GM21526 (cell line): Measurements from ENCODE around the gene OTX2.

Experiments
- ATAC-seq: cut with Tn5 transposase; IDR thresholded peaks from one replicate; pipeline ENCODE4 v1.9.1; 2021; ENCODE audit warnings: moderate library complexity; ENCODE audit not compliant: unreplicated experiment, low FRiP score

The OTX2 gene

GRCh38 chr14:56810147-56810719, at the start of gene OTX2:
OTX2 (minus strand) TSS chr14:56810479; CDS start chr14:56805456, 5,023 bp downstream.
- no peak for ATAC-seq

GRCh38 chr14:56858422-56858821, 48.1 kb upstream of the OTX2 start:
- ATAC-seq = no peak

GRCh38 chr14:56857216-56857615, 46.9 kb upstream of the OTX2 start:
- ATAC-seq = no peak

- ATAC-seq = no peak
These were observed 45.7 kb upstream of the OTX2 start for GRCh38 chr14:56855891-56856461.

GRCh38 chr14:56854325-56854724, 44.0 kb upstream of the OTX2 start:
- no peak for ATAC-seq

- no peak for ATAC-seq
These were observed 37.0 kb upstream of the OTX2 start for GRCh38 chr14:56846970-56847930.

GRCh38 chr14:56844406-56845002, 34.2 kb upstream of the OTX2 start:
- no peak for ATAC-seq

GRCh38 chr14:56841611-56842010, 31.3 kb upstream of the OTX2 start:
- ATAC-seq = no peak

- no peak for ATAC-seq
These were observed 29.9 kb upstream of the OTX2 start for GRCh38 chr14:56840221-56840620.

- no peak for ATAC-seq
These were observed 18.9 kb upstream of the OTX2 start for GRCh38 chr14:56829151-56829550.

GRCh38 chr14:56826214-56826613, 15.9 kb upstream of the OTX2 start:
- ATAC-seq = no peak

GRCh38 chr14:56821805-56822610, 11.7 kb upstream of the OTX2 start:
- ATAC-seq = no peak

GRCh38 chr14:56821177-56821576, 10.9 kb upstream of the OTX2 start:
- ATAC-seq = no peak

GRCh38 chr14:56817396-56817921, 7.2 kb upstream of the OTX2 start:
- ATAC-seq = no peak

GRCh38 chr14:56816574-56817391, 6.5 kb upstream of the OTX2 start:
- no peak for ATAC-seq

- ATAC-seq = no peak
These were observed 5.5 kb upstream of the OTX2 start for GRCh38 chr14:56815745-56816144.

- no peak for ATAC-seq
These were observed 4.9 kb upstream of the OTX2 start for GRCh38 chr14:56814969-56815700.

- ATAC-seq = no peak
These were observed 4.3 kb upstream of the OTX2 start for GRCh38 chr14:56814519-56814959.
